Measurements from ENCODE around the gene TNIK.
A peak's percentile ranks its signal among the peaks of the same experiment; 100 is the strongest.

TNIK gene

GRCh38 chr3:171333784-171334464, 126.3 kb downstream of the TNIK start:
- TF ChIP-seq MAX (IDR thresholded peaks at IDR 0.05; ENCODE audit: low read depth, low read length): no peak
- TF ChIP-seq CTCF (IDR thresholded peaks at IDR 0.05; ENCODE audit: low read depth, low read length): no peak
- TF ChIP-seq MYC (IDR thresholded peaks at IDR 0.05; ENCODE audit: low read depth, low read length): no peak
- no peak for TF ChIP-seq POLR2A (IDR thresholded peaks at IDR 0.05; ENCODE audit: extremely low read depth, insufficient read length)
- no peak overlapping the region for H3K4me3 ChIP-seq (ENCODE audit: low read depth, low read length)
- DNase-seq (ENCODE audit: low read depth): no peak

- H3K4me3 ChIP-seq (ENCODE audit: low read depth, low read length): no peak overlapping the region
Observed at GRCh38 chr3:171330938-171331337, 129.3 kb downstream of the TNIK start.

GRCh38 chr3:171329746-171330145, 130.5 kb downstream of the TNIK start:
- TF ChIP-seq MAX (IDR thresholded peaks at IDR 0.05; ENCODE audit: low read depth, low read length): no peak
- TF ChIP-seq MYC (IDR thresholded peaks at IDR 0.05; ENCODE audit: low read depth, low read length): no peak
- no peak for TF ChIP-seq CTCF (IDR thresholded peaks at IDR 0.05; ENCODE audit: low read depth, low read length)
- TF ChIP-seq POLR2A (IDR thresholded peaks at IDR 0.05; ENCODE audit: extremely low read depth, insufficient read length): no peak
- DNase-seq (ENCODE audit: low read depth): no peak
- H3K4me3 ChIP-seq (ENCODE audit: low read depth, low read length): no peak overlapping the region

More at GRCh38 chr3:171330938-171331337, 129.3 kb downstream of the TNIK start:
- DNase-seq (ENCODE audit: low read depth): no peak
- TF ChIP-seq CTCF (IDR thresholded peaks at IDR 0.05; ENCODE audit: low read depth, low read length): no peak
- TF ChIP-seq MYC (IDR thresholded peaks at IDR 0.05; ENCODE audit: low read depth, low read length): no peak
- TF ChIP-seq MAX (IDR thresholded peaks at IDR 0.05; ENCODE audit: low read depth, low read length): no peak
- no peak for TF ChIP-seq POLR2A (IDR thresholded peaks at IDR 0.05; ENCODE audit: extremely low read depth, insufficient read length)

- DNase-seq (ENCODE audit: low read depth): peak; percentile 78
- no peak overlapping the region for H3K4me3 ChIP-seq (ENCODE audit: low read depth, low read length)
- TF ChIP-seq POLR2A (IDR thresholded peaks at IDR 0.05; ENCODE audit: extremely low read depth, insufficient read length): no peak
- TF ChIP-seq CTCF (IDR thresholded peaks at IDR 0.05; ENCODE audit: low read depth, low read length): peak; percentile 21
- no peak for TF ChIP-seq MYC (IDR thresholded peaks at IDR 0.05; ENCODE audit: low read depth, low read length)
- no peak for TF ChIP-seq MAX (IDR thresholded peaks at IDR 0.05; ENCODE audit: low read depth, low read length)
Observed at GRCh38 chr3:171328419-171329082, 131.7 kb downstream of the TNIK start.

- no peak for TF ChIP-seq CTCF (IDR thresholded peaks at IDR 0.05; ENCODE audit: low read depth, low read length)
- no peak for TF ChIP-seq MAX (IDR thresholded peaks at IDR 0.05; ENCODE audit: low read depth, low read length)
- TF ChIP-seq MYC (IDR thresholded peaks at IDR 0.05; ENCODE audit: low read depth, low read length): no peak
- no peak for TF ChIP-seq POLR2A (IDR thresholded peaks at IDR 0.05; ENCODE audit: extremely low read depth, insufficient read length)
- H3K4me3 ChIP-seq (ENCODE audit: low read depth, low read length): no peak overlapping the region
- peak; percentile 36 for DNase-seq (ENCODE audit: low read depth)
Observed at GRCh38 chr3:171327441-171328174, 132.6 kb downstream of the TNIK start.

All from NB4 (cell line).